ENCODE data around the gene WASHC2C.
"Not testable (repeated sequence)": the region's sequence is repeated elsewhere in the genome, so short reads cannot be mapped to it uniquely, and the experiment has no call there.

DNA sequence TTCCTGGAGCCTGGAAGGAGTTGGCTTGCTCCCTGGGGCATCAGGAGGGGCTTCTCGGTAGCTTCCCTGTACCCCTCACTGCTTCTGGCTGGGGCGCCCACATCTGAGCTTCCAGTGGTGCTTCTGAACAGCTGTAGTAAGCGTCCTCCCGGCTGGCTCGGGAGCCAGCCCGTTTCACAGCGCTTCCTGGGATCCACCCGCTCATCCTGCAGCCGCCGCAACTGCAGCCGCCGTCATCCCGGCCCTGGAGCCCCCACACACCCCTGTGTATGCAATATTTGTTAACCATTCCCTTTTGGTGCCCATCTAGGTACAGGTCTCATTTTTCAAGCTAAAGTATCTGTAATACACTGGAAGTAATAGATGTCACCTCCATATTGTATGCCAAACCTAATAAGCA, 85.9 kb downstream of the WASHC2C start:
- not testable (repeated sequence) for TF ChIP-seq CTCF (IDR thresholded peaks at IDR 0.05; ENCODE audit: low read depth, low read length, missing input control); FOXA2 (IDR thresholded peaks at IDR 0.05); REST (IDR thresholded peaks at IDR 0.05)
